RCC 7860 (cell line): ENCODE data around the gene APP.
"Not testable (repeated sequence)": the region's sequence is repeated elsewhere in the genome, so short reads cannot be mapped to it uniquely, and the experiment has no call there.

ENCODE experiments used
- DNase-seq: peaks from one replicate; pipeline ENCODE4 v3.0.0-alpha.2; 2015; ENCODE audit warnings: low spot score
- FAIRE-seq: peaks from 2 replicates; lab custom pipeline; 2012; peaks lifted over from hg19 to GRCh38; lab: Jason Lieb, UNC

Gene APP

DNA sequence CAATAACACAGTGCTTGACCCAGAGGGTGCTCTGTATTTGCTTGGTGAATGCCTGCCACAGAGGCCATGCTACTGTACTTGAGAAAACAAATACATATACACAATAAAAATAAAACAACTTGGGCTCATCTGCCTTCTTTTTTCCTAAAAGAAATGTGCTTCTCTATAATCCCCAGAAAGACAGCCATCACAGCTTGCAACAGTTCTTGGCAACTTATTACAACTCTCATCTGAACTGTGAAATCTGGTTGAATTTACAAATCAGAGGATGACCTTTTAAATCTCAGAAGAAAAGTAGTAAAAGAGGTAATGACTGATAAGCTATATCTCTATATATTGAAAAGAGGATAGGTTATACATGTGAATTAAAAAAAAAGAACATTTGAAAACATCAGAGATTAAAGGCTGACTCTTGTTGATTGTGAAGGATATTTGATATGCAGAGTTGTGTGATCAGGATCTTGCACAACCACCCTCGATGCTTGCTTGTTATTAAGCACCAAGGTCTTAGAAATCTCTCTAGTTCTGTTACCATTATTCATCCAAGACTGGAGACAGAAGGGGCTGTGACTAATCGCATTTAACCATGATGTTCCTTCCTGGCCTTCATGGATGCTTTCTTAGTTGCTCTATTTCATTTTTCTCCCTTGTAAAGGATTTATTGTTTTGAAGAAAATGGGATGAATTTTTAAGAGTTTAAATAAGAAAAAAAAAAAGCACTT, 213.4 kb downstream of the APP start:
- DNase-seq = no peak
- peak; percentile 31 for FAIRE-seq

DNA sequence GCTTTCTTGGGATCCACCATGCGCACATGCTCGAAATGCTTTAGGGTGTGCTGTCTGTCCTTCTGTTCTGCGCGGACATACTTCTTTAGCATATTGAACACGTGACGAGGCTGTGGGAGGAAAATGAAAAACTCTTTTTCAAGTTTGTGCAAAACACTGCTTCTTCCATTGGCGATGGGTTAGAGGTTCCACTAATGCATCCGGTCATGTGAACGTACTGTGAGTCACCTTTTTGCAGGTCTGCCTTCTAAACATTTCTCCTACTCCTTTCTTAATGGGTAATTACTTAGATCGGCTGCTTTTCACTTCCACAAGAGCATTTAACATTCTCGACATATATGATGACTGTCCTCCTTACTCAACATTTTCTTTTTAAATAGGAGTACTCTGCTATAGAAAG, 214.9 kb downstream of the APP start:
- no peak for FAIRE-seq
- DNase-seq = no peak

- DNase-seq = no peak
- no peak for FAIRE-seq
These were observed 216.9 kb downstream of the APP start for GRCh38 chr21:25953659-25954058.

DNA sequence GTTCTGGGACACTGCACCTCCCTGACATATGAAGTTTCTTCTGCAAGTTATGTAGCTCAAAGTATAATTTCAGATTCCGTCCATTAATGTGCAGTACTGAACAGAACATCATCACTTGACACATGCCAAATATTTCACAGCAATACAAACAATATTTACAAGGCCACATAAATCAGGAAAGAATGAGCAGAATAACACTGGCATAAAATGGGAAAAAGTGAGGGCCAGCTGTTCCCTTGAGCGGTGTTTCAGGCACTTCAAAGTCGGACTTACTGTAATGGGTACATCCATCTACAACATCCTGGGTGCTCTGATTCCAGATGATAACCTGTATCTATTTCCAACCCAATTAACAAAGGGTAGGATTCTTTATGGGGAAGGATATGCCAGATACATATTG, 217.4 kb downstream of the APP start:
- FAIRE-seq (no peak), DNase-seq (no peak)

DNA sequence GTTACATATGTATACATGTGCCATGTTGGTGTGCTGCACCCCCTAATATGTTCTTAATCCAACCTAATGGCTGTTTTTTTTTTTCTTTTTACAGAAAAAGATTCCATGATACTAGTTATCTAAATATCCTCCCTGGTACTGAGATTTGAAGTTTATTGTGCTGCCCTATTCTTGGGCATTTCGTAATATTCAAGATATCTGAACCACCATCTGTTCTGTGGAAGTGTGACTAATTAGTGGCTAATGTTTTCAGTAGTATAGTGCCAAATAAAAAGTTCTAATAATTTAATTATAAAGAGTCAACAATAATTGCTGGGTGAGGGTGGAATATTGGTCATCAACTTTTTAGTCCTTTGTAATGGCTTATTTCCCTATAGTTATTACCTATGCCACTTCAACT, 218.3 kb downstream of the APP start:
- FAIRE-seq (no peak), DNase-seq (no peak)

DNA sequence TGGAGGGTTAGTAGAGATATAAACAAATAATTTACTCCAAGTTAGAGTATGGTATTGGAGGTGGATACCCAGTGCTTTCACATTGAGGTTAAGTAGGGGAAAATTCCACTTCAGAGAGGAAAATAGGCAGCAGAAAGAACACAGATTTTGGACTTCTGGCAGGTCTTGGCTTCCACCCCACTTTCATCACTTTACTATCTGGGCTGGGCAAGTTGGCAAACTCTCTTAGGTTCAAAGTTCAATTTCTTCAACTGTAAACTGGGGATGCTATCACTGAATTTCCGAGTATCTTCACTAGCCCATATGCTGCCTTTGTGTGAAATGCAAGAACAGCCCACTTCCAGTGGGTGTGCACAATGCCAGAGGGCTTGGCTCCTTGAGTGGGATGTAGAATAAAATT, 220.9 kb downstream of the APP start:
- DNase-seq = no peak
- no peak for FAIRE-seq

GRCh38 chr21:25944672-25945213, 225.8 kb downstream of the APP start:
- DNase-seq = no peak
- FAIRE-seq = no peak

DNA sequence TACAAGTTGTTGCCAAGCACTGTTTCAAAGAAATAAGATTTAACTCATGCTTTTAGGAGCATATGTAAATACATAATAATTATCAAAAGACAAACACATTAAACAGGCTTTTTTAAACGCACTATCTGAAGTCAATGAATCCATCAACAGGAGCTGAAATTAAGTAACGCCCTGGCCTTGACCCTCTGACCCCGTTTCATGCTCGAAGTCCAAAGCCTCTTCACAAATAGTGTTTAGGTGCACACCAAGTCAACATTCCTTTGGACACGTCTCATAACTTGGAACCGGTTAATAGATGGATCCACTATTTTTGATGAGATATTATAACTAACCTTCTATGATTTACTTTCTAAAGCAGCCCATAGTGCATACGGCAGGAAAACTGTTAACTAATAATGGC, 226.5 kb downstream of the APP start:
- DNase-seq (no peak), FAIRE-seq (no peak)

- DNase-seq = no peak
- FAIRE-seq = no peak
These were observed 228.4 kb downstream of the APP start for GRCh38 chr21:25942135-25942534.

DNA sequence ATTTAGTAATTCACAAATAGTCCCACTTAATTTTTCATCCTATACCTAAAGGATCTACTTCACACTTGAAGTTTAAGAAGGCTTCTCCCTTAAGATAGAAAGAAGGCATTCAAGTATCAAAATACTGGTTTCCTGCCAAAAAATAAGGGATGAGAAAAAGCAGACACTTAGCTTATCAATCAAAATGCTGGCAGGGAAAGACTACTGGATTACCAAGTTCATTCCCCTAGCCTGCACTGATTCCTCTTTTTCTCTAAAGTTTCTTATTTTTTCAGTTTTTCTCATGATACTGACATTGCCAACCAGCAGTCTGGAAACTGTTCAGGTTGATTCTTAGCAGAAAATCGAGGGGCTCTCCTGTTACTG, 231.2 kb downstream of the APP start:
- DNase-seq (no peak), FAIRE-seq (no peak)

GRCh38 chr21:25938658-25939395, 231.7 kb downstream of the APP start:
- FAIRE-seq (no peak), DNase-seq (no peak)

DNA sequence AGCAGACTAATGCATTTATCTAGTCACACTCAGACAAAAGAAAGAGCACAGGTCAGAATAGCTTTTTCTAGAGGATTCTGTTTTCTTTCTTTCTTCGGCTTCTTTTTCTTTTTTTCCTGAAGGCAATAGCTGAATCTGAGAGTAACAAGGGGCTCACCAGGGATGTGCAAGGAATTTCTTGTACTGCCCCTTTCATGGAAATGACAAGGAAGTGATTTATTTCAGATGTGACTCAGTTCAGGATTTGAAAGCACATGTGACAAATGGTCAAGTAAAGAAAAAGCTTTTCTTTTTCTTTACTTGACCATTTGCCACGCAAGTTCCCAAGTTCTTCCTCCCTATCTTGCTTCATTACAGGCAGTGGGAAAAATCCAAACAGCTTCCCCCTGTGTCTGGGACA, 233.8 kb downstream of the APP start:
- no peak for FAIRE-seq

DNA sequence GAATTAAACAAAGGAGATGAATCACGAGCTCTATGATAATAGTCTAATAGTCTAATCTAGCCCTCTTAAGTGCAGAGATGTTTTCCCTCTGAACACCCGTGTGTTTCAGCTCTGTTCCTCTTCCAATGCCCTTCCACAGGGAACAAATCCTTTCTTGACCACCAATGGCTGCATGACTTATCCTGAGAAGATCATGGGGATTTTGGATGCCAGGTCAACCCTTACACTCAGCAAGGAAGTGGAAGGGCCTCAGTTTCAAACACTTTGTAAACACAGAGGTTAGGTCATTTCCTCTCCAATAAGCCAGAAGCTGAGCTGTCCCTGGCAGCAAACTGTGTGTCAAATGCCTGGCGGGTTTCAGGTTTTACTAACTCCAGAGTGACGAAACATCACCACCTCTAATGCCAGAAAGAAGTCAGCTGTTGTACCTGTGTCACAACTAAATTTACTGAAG, 235.8 kb downstream of the APP start:
- peak; percentile 93 for DNase-seq
- FAIRE-seq = peak; percentile 90

More for the DNA sequence above, 233.8 kb downstream of the APP start:
- DNase-seq = peak; percentile 22

GRCh38 chr21:25934130-25934529, 236.4 kb downstream of the APP start:
- FAIRE-seq = peak; percentile 75
- peak; percentile 89 for DNase-seq

DNA sequence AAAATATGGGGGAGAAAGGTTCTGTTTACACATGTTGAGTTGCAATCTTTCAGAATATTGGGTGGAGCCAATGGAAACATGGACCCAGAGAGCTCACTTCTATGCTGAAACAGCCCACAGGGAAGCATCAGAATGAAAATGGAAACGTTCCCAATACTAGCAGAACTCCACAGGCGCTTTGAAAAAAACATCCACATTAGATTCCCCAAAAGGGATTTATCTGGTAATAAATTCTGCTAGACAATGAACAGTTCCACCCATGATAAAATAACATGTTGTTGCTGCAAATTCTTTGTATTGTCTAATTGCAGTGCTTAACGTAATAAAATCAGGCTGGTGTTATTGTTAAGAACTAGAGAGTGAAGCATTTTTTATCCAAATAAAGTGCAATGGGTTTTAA, 238.8 kb downstream of the APP start:
- no peak for FAIRE-seq
- DNase-seq = no peak

DNA sequence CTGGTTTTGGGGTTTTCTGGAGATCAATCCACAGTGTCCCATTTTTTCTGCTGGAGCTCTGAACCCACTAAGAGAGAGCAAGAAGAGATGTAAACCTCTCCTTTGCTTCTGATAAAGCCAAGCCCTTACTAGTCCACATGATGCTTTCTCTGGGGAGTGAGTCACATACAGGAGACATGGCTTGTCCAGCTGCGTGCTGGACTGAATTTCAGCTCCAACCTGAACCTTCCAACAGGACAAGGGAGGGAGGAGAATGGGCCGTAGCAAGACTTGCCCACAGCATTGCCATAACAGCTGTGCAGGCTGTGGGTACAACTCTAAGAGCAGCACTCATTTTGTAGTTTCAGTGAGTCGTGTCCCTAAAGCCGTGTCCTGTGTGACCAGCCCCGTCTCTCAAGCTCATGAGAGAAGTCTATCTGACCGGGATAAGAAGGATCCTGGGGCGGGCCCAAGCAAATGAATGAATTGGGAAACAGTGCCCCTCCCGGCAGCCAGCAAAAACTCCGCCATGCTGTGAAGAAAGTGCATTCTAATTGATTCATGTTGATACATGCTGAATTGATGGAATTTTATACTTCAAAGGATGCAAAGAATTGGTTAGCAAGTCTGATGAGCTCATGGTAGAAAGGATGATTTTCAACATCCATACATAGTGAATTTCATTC, 240.6 kb downstream of the APP start:
- FAIRE-seq (no peak), DNase-seq (no peak)

- FAIRE-seq (no peak), DNase-seq (no peak)
These were observed 243.2 kb downstream of the APP start for GRCh38 chr21:25927195-25927880.

DNA sequence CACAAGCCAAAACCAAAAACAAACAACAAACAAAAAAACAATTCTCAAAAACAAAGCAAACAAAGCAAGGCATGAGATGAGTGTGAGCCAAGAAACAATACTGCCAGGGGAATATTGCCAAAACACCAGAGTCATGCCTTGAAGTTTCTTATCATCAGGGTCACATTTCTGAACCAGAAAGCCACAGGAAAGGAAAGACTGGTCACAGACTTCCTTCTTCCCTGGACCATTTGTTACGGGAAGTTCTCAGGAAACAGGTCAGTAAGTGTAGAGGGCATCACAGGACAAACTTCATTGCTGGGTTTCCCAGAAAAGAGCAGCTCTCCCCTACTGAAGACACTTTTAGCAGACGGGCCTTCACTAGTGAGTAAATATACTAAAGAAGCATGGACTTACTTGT, 244.6 kb downstream of the APP start:
- FAIRE-seq = no peak
- no peak for DNase-seq

- no peak for FAIRE-seq
- no peak for DNase-seq
These were observed 245.3 kb downstream of the APP start for GRCh38 chr21:25925064-25925800.

DNA sequence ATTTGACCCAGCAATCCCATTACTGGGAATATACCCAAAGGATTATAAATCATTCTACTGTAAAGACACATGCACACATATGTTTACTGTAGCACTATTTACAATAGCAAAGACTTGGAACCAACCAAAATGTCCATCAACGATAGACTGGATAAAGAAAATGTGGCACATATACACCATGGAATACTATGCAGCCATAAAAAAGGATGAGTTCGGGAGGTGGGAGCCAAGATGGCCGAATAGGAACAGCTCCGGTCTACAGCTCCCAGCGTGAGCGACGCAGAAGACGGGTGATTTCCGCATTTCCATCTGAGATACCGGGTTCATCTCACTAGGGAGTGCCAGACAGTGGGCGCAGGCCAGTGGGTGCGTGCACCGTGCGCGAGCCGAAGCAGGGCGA, 252.4 kb downstream of the APP start:
- not testable (repeated sequence) for FAIRE-seq, DNase-seq
